ENCODE results near the gene MPPED1.

MPPED1 gene

GRCh38 chr22:43550024-43550620 lies 138.3 kb downstream of the MPPED1 start:
- peak; percentile 32 for DNase-seq

DNA sequence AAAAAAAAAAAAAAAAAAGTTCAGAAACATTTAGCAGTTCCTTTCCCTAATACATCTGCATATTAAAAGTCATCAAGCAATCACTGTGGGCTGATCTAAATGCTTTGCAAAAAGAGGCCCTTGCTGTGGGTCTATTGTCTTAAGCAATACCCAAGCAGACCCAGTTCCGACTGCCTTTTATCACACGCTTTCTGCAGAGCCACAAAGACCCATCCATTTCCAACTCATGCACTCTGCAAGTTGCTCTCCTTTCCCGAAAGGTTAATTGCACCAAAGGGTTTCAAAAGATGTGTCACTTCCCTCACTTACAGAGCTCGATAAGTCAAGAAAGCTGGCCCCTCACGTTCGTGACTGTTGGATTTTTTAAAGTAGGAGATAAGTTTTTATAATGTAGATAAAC lies 138.9 kb downstream of the MPPED1 start:
- DNase-seq: peak; percentile 26

- DNase-seq: peak; percentile 38
These were observed 141.8 kb downstream of the MPPED1 start for GRCh38 chr22:43553451-43554258.

DNA sequence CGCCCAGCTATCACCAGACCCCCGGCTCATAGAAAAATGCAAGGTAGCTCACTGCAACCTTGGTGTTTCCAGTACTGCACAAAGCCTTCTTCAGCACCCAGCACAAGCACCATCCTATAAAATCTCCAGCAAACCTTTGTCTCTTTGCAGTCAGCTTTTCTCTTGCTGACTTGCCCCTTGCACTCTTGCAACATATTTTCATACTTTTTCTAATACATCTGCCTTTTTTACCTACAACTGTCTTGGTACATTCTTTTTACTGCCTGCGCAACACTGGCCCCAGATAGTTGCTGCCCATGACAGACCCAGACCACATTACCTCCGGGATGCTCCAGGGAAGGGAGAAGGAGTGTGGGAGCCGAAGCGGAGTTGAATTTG lies 142.4 kb downstream of the MPPED1 start:
- peak; percentile 15 for DNase-seq

- peak; percentile 41 for DNase-seq
These were observed 143.0 kb downstream of the MPPED1 start for GRCh38 chr22:43554694-43555365.

DNA sequence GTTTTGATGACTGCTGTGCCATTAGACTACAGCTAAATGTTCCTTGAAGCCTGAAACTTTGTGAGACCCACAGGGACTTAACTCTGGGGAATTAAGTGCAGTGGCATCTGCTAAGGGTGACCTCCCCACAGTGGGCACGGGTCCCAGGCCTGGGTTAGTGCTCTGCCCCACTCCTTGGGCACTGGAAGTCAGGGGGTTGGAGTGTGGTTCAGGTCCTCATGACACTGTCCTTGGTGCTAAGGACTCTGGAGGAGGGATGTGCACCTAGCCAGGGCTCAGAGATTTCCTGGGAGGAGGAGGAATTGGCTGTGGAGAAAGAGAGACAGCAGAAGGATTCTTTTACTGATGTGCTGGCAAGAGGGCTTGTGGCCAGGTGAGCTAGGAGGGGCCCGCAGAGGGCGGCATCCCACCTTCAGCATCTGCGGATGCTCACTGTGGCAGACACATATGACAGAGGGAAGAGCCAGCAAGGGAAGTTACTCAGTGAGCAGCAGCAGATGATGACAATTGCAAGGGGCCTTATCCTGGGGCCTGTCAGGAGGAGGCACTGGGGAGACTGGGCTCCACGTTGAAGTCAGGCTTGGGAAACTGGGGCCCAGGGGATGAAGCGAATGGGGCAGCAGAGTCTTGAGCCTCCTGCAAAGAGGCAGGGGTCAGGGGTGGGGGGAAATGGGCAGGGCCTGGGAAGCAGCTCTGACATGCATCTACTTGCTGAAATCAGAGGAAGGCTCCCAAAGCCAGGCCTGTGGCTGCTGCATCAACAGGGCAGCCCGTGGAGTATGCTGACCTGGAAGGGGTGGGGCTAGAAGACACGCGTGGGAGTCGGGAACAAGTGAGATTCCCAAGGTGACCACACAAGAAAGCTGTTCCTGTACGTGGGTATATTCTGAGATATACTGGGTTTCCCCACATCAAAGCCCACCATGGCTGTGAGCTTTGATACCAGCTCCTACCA lies 144.0 kb downstream of the MPPED1 start:
- DNase-seq: peak; percentile 40

Measured in islet precursor cell (in vitro differentiated cells).